H1 (cell line): Measurements from ENCODE around the gene SLMAP. TPM values are rescaled to one million over a fixed set of nuclear protein-coding genes. Genes with fewer than 3 reads are reported as not detected.

Experiments used
- CBX8 ChIP-seq: fragments of 300-800, 300-1000 bp; sonication (generic); IDR thresholded peaks from 2 replicates; pipeline ENCODE4 v1.7.1; 2016; ENCODE audit warnings: low read depth, low read length, borderline replicate concordance
- PHF8 ChIP-seq: fragments of 200-600 bp; sonication (generic); conservative IDR thresholded peaks from 2 replicates; pipeline ENCODE4 v1.7.1; 2012; ENCODE audit warnings: low read depth, mild to moderate bottlenecking, inconsistent platforms, low read length, moderate library complexity
- RNF2 ChIP-seq: fragments of 200-900, 300-1000 bp; sonication (generic); IDR thresholded peaks from 2 replicates; pipeline ENCODE4 v1.7.1; 2016; ENCODE audit warnings: borderline replicate concordance, low read depth, mild to moderate bottlenecking, antibody characterized with exemption, low read length; ENCODE audit not compliant: poor library complexity, severe bottlenecking; ENCODE audit errors: missing control alignments
- polyA plus RNA-seq, 7 experiments: library from polyadenylated mRNA; depleted of rRNA in 3 of 7; stranded (reverse) in 5 of 7; unstranded in 2 of 7; fragments of >200 nt in 5 of 7; fragments of 200-250 nt in 2 of 7; gene quantifications; 1 replicate in 5 of 7; 2 replicates in 1 of 7; 4 replicates in 1 of 7; pipeline versions ENCODE4 v1.2.1 to v1.2.3, GENCODE V29; 2011 to 2013; ENCODE audit warnings: missing spikeins in 2 of 7, mixed read lengths in 2 of 7
- total RNA-seq: library from RNA; stranded (reverse); fragmentation: NEBNext Ultra II Directional; extraction: Animal tissue kit (Norgen Biotek cat#: 25700); gene quantifications from 2 replicates; pipeline ENCODE4 v1.2.1, GENCODE V29; 2021
- TF ChIP-seq, protein P1 (sequence below): IDR thresholded peaks from 2 replicates; pipeline ENCODE4 v1.6.1; 2011; ENCODE audit warnings: low read length, improper control_type of control experiment

The SLMAP gene
- total and polyA plus RNA-seq, 2 of the 8 experiments (the other 6 are each of a cell fraction or from before 2014, with no cell fraction given): 13.6 to 70.4 TPM

DNA sequence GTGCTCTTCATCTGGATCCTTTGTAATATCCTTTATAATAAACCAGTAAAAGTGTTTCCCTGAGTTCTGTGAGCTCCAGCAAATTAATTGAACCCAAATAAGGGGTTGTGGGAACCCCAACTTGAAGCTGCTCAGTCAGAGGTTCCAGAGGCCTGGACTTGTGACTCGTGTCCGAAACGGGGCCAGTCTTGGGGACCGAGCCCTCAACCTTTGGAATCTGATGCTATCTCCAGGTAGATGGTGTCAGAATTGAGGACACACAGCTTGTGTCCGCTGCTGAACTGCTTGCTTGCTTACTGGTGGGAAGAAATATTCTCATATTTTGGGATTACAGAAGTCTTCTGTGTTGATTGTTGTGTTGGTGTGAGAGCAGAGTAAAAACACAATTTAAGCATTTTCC lies 212.4 kb downstream of the SLMAP start (continued):
- TF ChIP-seq RNF2: no peak
- TF ChIP-seq CBX8: no peak
- TF ChIP-seq, protein P1, sequence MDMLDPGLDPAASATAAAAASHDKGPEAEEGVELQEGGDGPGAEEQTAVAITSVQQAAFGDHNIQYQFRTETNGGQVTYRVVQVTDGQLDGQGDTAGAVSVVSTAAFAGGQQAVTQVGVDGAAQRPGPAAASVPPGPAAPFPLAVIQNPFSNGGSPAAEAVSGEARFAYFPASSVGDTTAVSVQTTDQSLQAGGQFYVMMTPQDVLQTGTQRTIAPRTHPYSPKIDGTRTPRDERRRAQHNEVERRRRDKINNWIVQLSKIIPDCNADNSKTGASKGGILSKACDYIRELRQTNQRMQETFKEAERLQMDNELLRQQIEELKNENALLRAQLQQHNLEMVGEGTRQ: no peak
- TF ChIP-seq PHF8: no peak
- TF ChIP-seq, all 59 proteins: peak for 0
